Measurements from ENCODE around the gene FAM222A.

- TF ChIP-seq CTCF (IDR thresholded peaks at IDR 0.05) (no peak), POLR2AphosphoS5 (IDR thresholded peaks at IDR 0.05) (no peak), POLR2A (IDR thresholded peaks at IDR 0.05) (no peak), EP300 (IDR thresholded peaks at IDR 0.05; ENCODE audit: low read depth) (no peak)
Observed at GRCh38 chr12:109783965-109784244, 70.3 kb downstream of the FAM222A start.
